Stimulated activated CD8-positive, alpha-beta memory T cell treated with anti-CD3 and anti-CD28 coated beads, Interleukin-4, amount 100 ng/mL, for 1 hour (primary cell): ENCODE data around the gene MRPL23.

Experiments
- DNase-seq, 2 donors: peaks; one replicate each; pipeline ENCODE4 v3.0.0-alpha.2; 2020; ENCODE audit warnings: low read depth in 2 of 2, low spot score in 1 of 2

MRPL23 gene

GRCh38 chr11:1952806-1953482 is 5.8 kb downstream of the MRPL23 start:
- no peak for DNase-seq

GRCh38 chr11:1953489-1954266 is 6.5 kb downstream of the MRPL23 start:
- no peak for DNase-seq

- DNase-seq: no peak
These were observed 11.2 kb downstream of the MRPL23 start for GRCh38 chr11:1958367-1958766.

- no peak for DNase-seq
These were observed 12.7 kb downstream of the MRPL23 start for GRCh38 chr11:1959786-1960185.

- DNase-seq: no peak
These were observed 16.7 kb downstream of the MRPL23 start for GRCh38 chr11:1963864-1964263.

GRCh38 chr11:1964348-1964747 is 17.2 kb downstream of the MRPL23 start:
- no peak for DNase-seq

- no peak for DNase-seq
These were observed 17.8 kb downstream of the MRPL23 start for GRCh38 chr11:1964955-1965354.

- no peak for DNase-seq
These were observed 19.4 kb downstream of the MRPL23 start for GRCh38 chr11:1966531-1966930.

- no peak for DNase-seq
These were observed 20.6 kb downstream of the MRPL23 start for GRCh38 chr11:1967641-1968225.

GRCh38 chr11:1968454-1969002 is 21.4 kb downstream of the MRPL23 start:
- DNase-seq: no peak

GRCh38 chr11:1969035-1969434 is 21.9 kb downstream of the MRPL23 start:
- DNase-seq: no peak

GRCh38 chr11:1969776-1970175 is 22.6 kb downstream of the MRPL23 start:
- DNase-seq: no peak

GRCh38 chr11:1970956-1971355 is 23.8 kb downstream of the MRPL23 start:
- no peak for DNase-seq

- no peak for DNase-seq
These were observed 28.1 kb downstream of the MRPL23 start for GRCh38 chr11:1975185-1975584.

GRCh38 chr11:1978720-1979473 is 31.8 kb downstream of the MRPL23 start:
- no peak for DNase-seq

- DNase-seq: no peak
These were observed 32.5 kb downstream of the MRPL23 start for GRCh38 chr11:1979607-1980006.

- DNase-seq: no peak
These were observed 35.9 kb downstream of the MRPL23 start for GRCh38 chr11:1982873-1983600.

GRCh38 chr11:1983601-1983961 is 36.4 kb downstream of the MRPL23 start:
- DNase-seq: no peak

GRCh38 chr11:1987024-1987423 is 39.9 kb downstream of the MRPL23 start:
- no peak for DNase-seq

- no peak for DNase-seq
These were observed 41.0 kb downstream of the MRPL23 start for GRCh38 chr11:1988174-1988573.
